GM21360 (cell line): ENCODE results near the gene FAM118B.
A peak's percentile ranks its signal among the peaks of the same experiment; 100 is the strongest.

Source experiments
- ATAC-seq: cut with Tn5 transposase; IDR thresholded peaks from one replicate; pipeline ENCODE4 v1.9.1; 2021; ENCODE audit warnings: mild to moderate bottlenecking, moderate library complexity; ENCODE audit not compliant: unreplicated experiment

The FAM118B gene

GRCh38 chr11:126186025-126186698 lies 25.4 kb upstream of the FAM118B start:
- no peak for ATAC-seq

- no peak for ATAC-seq
Measured at GRCh38 chr11:126186708-126187529, 24.7 kb upstream of the FAM118B start.

GRCh38 chr11:126188332-126189108 lies 23.1 kb upstream of the FAM118B start:
- ATAC-seq: peak; percentile 68

GRCh38 chr11:126189109-126189929 lies 22.3 kb upstream of the FAM118B start:
- peak; percentile 67 for ATAC-seq

GRCh38 chr11:126190792-126191191 lies 20.8 kb upstream of the FAM118B start:
- no peak for ATAC-seq

- no peak for ATAC-seq
Measured at GRCh38 chr11:126191379-126192073, 20.1 kb upstream of the FAM118B start.

- ATAC-seq: no peak
Measured at GRCh38 chr11:126192361-126192760, 19.2 kb upstream of the FAM118B start.

GRCh38 chr11:126193038-126193478 lies 18.5 kb upstream of the FAM118B start:
- no peak for ATAC-seq

- ATAC-seq: no peak
Measured at GRCh38 chr11:126194121-126194543, 17.4 kb upstream of the FAM118B start.

- ATAC-seq: no peak
Measured at GRCh38 chr11:126195119-126195518, 16.5 kb upstream of the FAM118B start.

- ATAC-seq: no peak
Measured at GRCh38 chr11:126197277-126197939, 14.2 kb upstream of the FAM118B start.

- ATAC-seq: no peak
Measured at GRCh38 chr11:126198648-126199047, 12.9 kb upstream of the FAM118B start.

- no peak for ATAC-seq
Measured at GRCh38 chr11:126202646-126203359, 8.8 kb upstream of the FAM118B start.

- no peak for ATAC-seq
Measured at GRCh38 chr11:126205359-126205758, 6.2 kb upstream of the FAM118B start.

GRCh38 chr11:126207896-126208295 lies 3.7 kb upstream of the FAM118B start:
- no peak for ATAC-seq

- ATAC-seq: no peak
Measured at GRCh38 chr11:126210871-126211235, 729 bp upstream of the FAM118B start.

GRCh38 chr11:126212089-126212660 lies 593 bp downstream of the FAM118B start:
- no peak for ATAC-seq

- no peak for ATAC-seq
Measured at GRCh38 chr11:126214441-126214840, 2.9 kb downstream of the FAM118B start.
